GM19438 (cell line): ENCODE data around the gene PITPNC1.

Source experiments
- ATAC-seq: cut with Tn5 transposase; IDR thresholded peaks from one replicate; pipeline ENCODE4 v1.9.1; 2021; ENCODE audit warnings: low read depth; ENCODE audit not compliant: unreplicated experiment

Gene PITPNC1

GRCh38 chr17:67528751-67529436 lies 151.8 kb downstream of the PITPNC1 start:
- no peak for ATAC-seq

- ATAC-seq, result peak; percentile 75
These were observed 154.2 kb downstream of the PITPNC1 start for GRCh38 chr17:67531291-67531690.

- no peak for ATAC-seq
These were observed 155.3 kb downstream of the PITPNC1 start for GRCh38 chr17:67532326-67532871.

- no peak for ATAC-seq
These were observed 157.9 kb downstream of the PITPNC1 start for GRCh38 chr17:67534941-67535340.

GRCh38 chr17:67542219-67543114 lies 165.4 kb downstream of the PITPNC1 start:
- ATAC-seq, result no peak

- no peak for ATAC-seq
These were observed 167.4 kb downstream of the PITPNC1 start for GRCh38 chr17:67544364-67544955.

GRCh38 chr17:67546578-67547527 lies 169.8 kb downstream of the PITPNC1 start:
- peak; percentile 99 for ATAC-seq

- no peak for ATAC-seq
These were observed 171.6 kb downstream of the PITPNC1 start for GRCh38 chr17:67548693-67549092.

- no peak for ATAC-seq
These were observed 172.7 kb downstream of the PITPNC1 start for GRCh38 chr17:67549820-67550219.

GRCh38 chr17:67554634-67555033 lies 177.6 kb downstream of the PITPNC1 start:
- no peak for ATAC-seq

- no peak for ATAC-seq
These were observed 178.8 kb downstream of the PITPNC1 start for GRCh38 chr17:67555855-67556254.

- no peak for ATAC-seq
These were observed 180.2 kb downstream of the PITPNC1 start for GRCh38 chr17:67557052-67557845.

- ATAC-seq, result no peak
These were observed 180.8 kb downstream of the PITPNC1 start for GRCh38 chr17:67557921-67558320.

- no peak for ATAC-seq
These were observed 181.8 kb downstream of the PITPNC1 start for GRCh38 chr17:67558740-67559380.

- ATAC-seq, result no peak
These were observed 182.4 kb downstream of the PITPNC1 start for GRCh38 chr17:67559381-67559966.

- no peak for ATAC-seq
These were observed 184.9 kb downstream of the PITPNC1 start for GRCh38 chr17:67562005-67562404.

GRCh38 chr17:67563692-67564228 lies 186.7 kb downstream of the PITPNC1 start:
- no peak for ATAC-seq

GRCh38 chr17:67565068-67565467 lies 188.0 kb downstream of the PITPNC1 start:
- no peak for ATAC-seq
